CD8-positive, alpha-beta memory T cell (primary cell): ENCODE results near the gene MDGA2. TPM values are rescaled to one million over a fixed set of nuclear protein-coding genes. Genes with fewer than 3 reads are reported as not detected.

Experiments used
- CTCF ChIA-PET: fragments of 350-600 bp; sonication (Branson Sonifier 250); formaldehyde crosslinking; loops from one replicate; lab custom pipeline; 2021; ENCODE audit warnings: antibody characterized with exemption; lab: Charles Lee
- POLR2A ChIA-PET: fragments of 350-600 bp; sonication (Branson Sonifier 250); formaldehyde crosslinking; loops from one replicate; lab custom pipeline; 2021; ENCODE audit warnings: antibody characterized with exemption; lab: Charles Lee
- DNase-seq, 5 donors: peaks; one replicate each; pipeline versions ENCODE4 v3.0.0 to v3.0.0-alpha.2; 2020 to 2022; ENCODE audit warnings: mixed read lengths in 1 of 5
- H3K27ac ChIP-seq: one replicate; pipeline ENCODE4 v1.7.0; 2013; ENCODE audit warnings: low read depth, mild to moderate bottlenecking, low read length, moderate library complexity
- H3K27me3 ChIP-seq: 2 replicates; pipeline ENCODE4 v1.7.0; 2013; ENCODE audit warnings: low read length, mild to moderate bottlenecking; ENCODE audit not compliant: insufficient read depth, poor library complexity, severe bottlenecking
- H3K36me3 ChIP-seq: 2 replicates; pipeline ENCODE4 v1.7.0; 2013; ENCODE audit warnings: mild to moderate bottlenecking, low read length, moderate library complexity; ENCODE audit not compliant: insufficient read depth
- H3K4me1 ChIP-seq: 2 replicates; pipeline ENCODE4 v1.7.0; 2013; ENCODE audit warnings: mild to moderate bottlenecking, low read length, moderate library complexity; ENCODE audit not compliant: insufficient read depth
- H3K4me3 ChIP-seq: 2 replicates; pipeline ENCODE4 v1.7.0; 2013; ENCODE audit warnings: mild to moderate bottlenecking, low read length
- H3K9me3 ChIP-seq: 2 replicates; pipeline ENCODE4 v1.7.0; 2013; ENCODE audit warnings: mild to moderate bottlenecking, low read length
- H3K27ac Mint-ChIP-seq, 8 donors: one replicate each; pipeline ENCODE4 v1.8.0; 2020 to 2021; ENCODE audit warnings: mixed read lengths in 8 of 8, mild to moderate bottlenecking in 6 of 8, inconsistent platforms in 3 of 8, moderate library complexity in 3 of 8
- H3K27me3 Mint-ChIP-seq, 2 donors: one replicate each; pipeline ENCODE4 v1.8.0; 2020 to 2021; ENCODE audit warnings: mixed read lengths in 2 of 2, mild to moderate bottlenecking in 1 of 2, moderate library complexity in 1 of 2
- H3K36me3 Mint-ChIP-seq, 3 donors: one replicate each; pipeline ENCODE4 v1.8.0; 2020 to 2021; ENCODE audit warnings: mixed read lengths in 3 of 3, inconsistent platforms in 1 of 3, mild to moderate bottlenecking in 1 of 3
- H3K4me1 Mint-ChIP-seq, 3 donors: one replicate each; pipeline ENCODE4 v1.8.0; 2020 to 2021; ENCODE audit warnings: mixed read lengths in 3 of 3, inconsistent platforms in 1 of 3, mild to moderate bottlenecking in 1 of 3
- H3K4me3 Mint-ChIP-seq, 7 donors: one replicate each; pipeline ENCODE4 v1.8.0; 2020 to 2021; ENCODE audit warnings: mixed read lengths in 7 of 7, mild to moderate bottlenecking in 6 of 7, moderate library complexity in 4 of 7, inconsistent platforms in 2 of 7
- H3K9me3 Mint-ChIP-seq, 5 donors: one replicate each; pipeline ENCODE4 v1.8.0; 2020 to 2022; ENCODE audit warnings: mixed read lengths in 5 of 5, mild to moderate bottlenecking in 3 of 5, moderate library complexity in 2 of 5, inconsistent platforms in 1 of 5
- polyA plus RNA-seq: library from polyadenylated mRNA; unstranded; fragments of 300-500 nt; fragmentation: Illumina TruSeq; gene quantifications from one replicate; pipeline ENCODE4 v1.2.3, GENCODE V29; 2021
- total RNA-seq, 2 experiments: library from RNA; stranded (reverse); gene quantifications; one replicate each; pipeline ENCODE4 v1.2.3, GENCODE V29; 2021

The MDGA2 gene
- total and polyA plus RNA-seq, 3 experiments from 2014 or later = not detected

GRCh38 chr14:47678157-47678556 is 2.8 kb upstream of the MDGA2 start:
- no peak overlapping the region for H3K27ac Mint-ChIP-seq
- no peak for DNase-seq
- CTCF ChIA-PET = no interaction called here

GRCh38 chr14:47676315-47676617 is 861 bp upstream of the MDGA2 start:
- H3K4me1 Mint-ChIP-seq = peaks cover 0 to 3% (median 0%) of the 10 kb centered on the region in 3 donors
- peaks cover 3 to 21% (median 13%) of the 10 kb centered on the region in 5 donors for H3K9me3 Mint-ChIP-seq
- H3K9me3 ChIP-seq = no peaks in the 10 kb centered on the region
- H3K36me3 Mint-ChIP-seq = peaks cover 0 to 3% (median 0%) of the 10 kb centered on the region in 3 donors
- H3K27ac Mint-ChIP-seq = no peak overlapping the region
- no peaks in the 10 kb centered on the region for H3K4me1 ChIP-seq
- H3K27me3 Mint-ChIP-seq = peaks cover 21 to 31% of the 10 kb centered on the region in 2 donors
- H3K27me3 ChIP-seq = no peaks in the 10 kb centered on the region
- POLR2A ChIA-PET = no interaction called here
- no peak overlapping the region for H3K4me3 ChIP-seq
- CTCF ChIA-PET = no interaction called here
- H3K27ac ChIP-seq = no peak overlapping the region
- no peaks in the 10 kb centered on the region for H3K36me3 ChIP-seq
- DNase-seq = no peak
- H3K4me3 Mint-ChIP-seq = no peak overlapping the region

More at GRCh38 chr14:47678157-47678556, 2.8 kb upstream of the MDGA2 start:
- Mint-ChIP-seq H3K36me3 (peaks cover 0 to 3% (median 0%) of the 10 kb centered on the region in 3 donors), H3K4me1 (peaks cover 0 to 3% (median 0%) of the 10 kb centered on the region in 3 donors), H3K4me3 (no peak overlapping the region), H3K27me3 (peaks cover 12 to 20% of the 10 kb centered on the region in 2 donors), H3K9me3 (peaks cover 5 to 13% (median 9%) of the 10 kb centered on the region in 5 donors)
- no peak overlapping the region for H3K4me3 ChIP-seq
- POLR2A ChIA-PET = no interaction called here
- no peaks in the 10 kb centered on the region for H3K4me1 ChIP-seq
- H3K27ac ChIP-seq = no peak overlapping the region
- H3K9me3 ChIP-seq = no peaks in the 10 kb centered on the region
- H3K27me3 ChIP-seq = no peaks in the 10 kb centered on the region
- H3K36me3 ChIP-seq = no peaks in the 10 kb centered on the region

- Mint-ChIP-seq H3K4me1 (peaks cover 0 to 3% (median 0%) of the 10 kb centered on the region in 3 donors), H3K27me3 (peaks cover 21 to 31% of the 10 kb centered on the region in 2 donors), H3K27ac (no peak overlapping the region), H3K4me3 (no peak overlapping the region), H3K36me3 (peaks cover 0 to 3% (median 0%) of the 10 kb centered on the region in 3 donors), H3K9me3 (peaks cover 3 to 21% (median 13%) of the 10 kb centered on the region in 5 donors)
- no peaks in the 10 kb centered on the region for H3K27me3 ChIP-seq
- no peaks in the 10 kb centered on the region for H3K4me1 ChIP-seq
- POLR2A ChIA-PET = no interaction called here
- CTCF ChIA-PET = no interaction called here
- no peak overlapping the region for H3K4me3 ChIP-seq
- no peaks in the 10 kb centered on the region for H3K9me3 ChIP-seq
- no peak for DNase-seq
- H3K36me3 ChIP-seq = no peaks in the 10 kb centered on the region
- H3K27ac ChIP-seq = no peak overlapping the region
These were observed 601 bp downstream of the MDGA2 start for GRCh38 chr14:47674543-47675465.

- H3K9me3 Mint-ChIP-seq = peaks cover 3 to 21% (median 12%) of the 10 kb centered on the region in 5 donors
- H3K4me1 Mint-ChIP-seq = peaks cover 0 to 3% (median 0%) of the 10 kb centered on the region in 3 donors
- no peak overlapping the region for H3K4me3 Mint-ChIP-seq
- no peak overlapping the region for H3K4me3 ChIP-seq
- H3K36me3 ChIP-seq = no peaks in the 10 kb centered on the region
- H3K9me3 ChIP-seq = no peaks in the 10 kb centered on the region
- no peak overlapping the region for H3K27ac ChIP-seq
- H3K27ac Mint-ChIP-seq = no peak overlapping the region
- no peaks in the 10 kb centered on the region for H3K27me3 ChIP-seq
- CTCF ChIA-PET = no interaction called here
- peaks cover 0 to 3% (median 0%) of the 10 kb centered on the region in 3 donors for H3K36me3 Mint-ChIP-seq
- H3K27me3 Mint-ChIP-seq = peaks cover 21 to 31% of the 10 kb centered on the region in 2 donors
- no peaks in the 10 kb centered on the region for H3K4me1 ChIP-seq
- DNase-seq = no peak
- POLR2A ChIA-PET = interaction anchor here (0.6 kb wide), 1 partner anchor 32 kb away, joined by 4 read pairs; no protein-coding TSS in a partner anchor
These were observed 1.3 kb downstream of the MDGA2 start for GRCh38 chr14:47674148-47674542.

- no peaks in the 10 kb centered on the region for H3K4me1 ChIP-seq
- Mint-ChIP-seq H3K4me3 (no peak overlapping the region), H3K27ac (no peak overlapping the region), H3K9me3 (peaks cover 0 to 11% (median 4%) of the 10 kb centered on the region in 5 donors), H3K27me3 (no peaks in the 10 kb centered on the region), H3K36me3 (no peaks in the 10 kb centered on the region), H3K4me1 (no peaks in the 10 kb centered on the region)
- H3K4me3 ChIP-seq = no peak overlapping the region
- no peaks in the 10 kb centered on the region for H3K36me3 ChIP-seq
- H3K27me3 ChIP-seq = no peaks in the 10 kb centered on the region
- H3K9me3 ChIP-seq = no peaks in the 10 kb centered on the region
- no peak for DNase-seq
- CTCF ChIA-PET = no interaction called here
- no peak overlapping the region for H3K27ac ChIP-seq
- POLR2A ChIA-PET = no interaction called here
These were observed 9.9 kb downstream of the MDGA2 start for GRCh38 chr14:47665337-47666134.

GRCh38 chr14:47662466-47662865 is 12.9 kb downstream of the MDGA2 start:
- DNase-seq = no peak
- Mint-ChIP-seq H3K27me3 (no peaks in the 10 kb centered on the region), H3K4me1 (no peaks in the 10 kb centered on the region), H3K36me3 (no peaks in the 10 kb centered on the region), H3K27ac (no peak overlapping the region), H3K9me3 (peaks cover 1 to 12% (median 8%) of the 10 kb centered on the region in 5 donors), H3K4me3 (no peak overlapping the region)
- Histone ChIP-seq H3K9me3 (no peaks in the 10 kb centered on the region), H3K27me3 (no peaks in the 10 kb centered on the region), H3K36me3 (no peaks in the 10 kb centered on the region), H3K4me3 (no peak overlapping the region), H3K27ac (no peak overlapping the region), H3K4me1 (no peaks in the 10 kb centered on the region)
- POLR2A ChIA-PET = no interaction called here
- CTCF ChIA-PET = no interaction called here

GRCh38 chr14:47660158-47660557 is 15.2 kb downstream of the MDGA2 start:
- Mint-ChIP-seq H3K4me3 (no peak overlapping the region), H3K27ac (no peak overlapping the region), H3K9me3 (peaks cover 0 to 12% (median 3%) of the 10 kb centered on the region in 5 donors), H3K4me1 (no peaks in the 10 kb centered on the region), H3K36me3 (no peaks in the 10 kb centered on the region), H3K27me3 (no peaks in the 10 kb centered on the region)
- CTCF ChIA-PET = no interaction called here
- H3K9me3 ChIP-seq = no peaks in the 10 kb centered on the region
- POLR2A ChIA-PET = no interaction called here
- no peaks in the 10 kb centered on the region for H3K36me3 ChIP-seq
- no peak overlapping the region for H3K4me3 ChIP-seq
- H3K27me3 ChIP-seq = no peaks in the 10 kb centered on the region
- no peaks in the 10 kb centered on the region for H3K4me1 ChIP-seq
- no peak for DNase-seq
- no peak overlapping the region for H3K27ac ChIP-seq

- Mint-ChIP-seq H3K27ac (no peak overlapping the region), H3K36me3 (no peaks in the 10 kb centered on the region), H3K4me1 (no peaks in the 10 kb centered on the region), H3K4me3 (no peak overlapping the region), H3K27me3 (no peaks in the 10 kb centered on the region), H3K9me3 (peaks cover 0 to 12% (median 3%) of the 10 kb centered on the region in 5 donors)
- Histone ChIP-seq H3K9me3 (no peaks in the 10 kb centered on the region), H3K27me3 (no peaks in the 10 kb centered on the region), H3K4me3 (no peak overlapping the region), H3K4me1 (no peaks in the 10 kb centered on the region), H3K27ac (no peak overlapping the region), H3K36me3 (no peaks in the 10 kb centered on the region)
- POLR2A ChIA-PET = no interaction called here
- DNase-seq = no peak
- CTCF ChIA-PET = no interaction called here
These were observed 17.4 kb downstream of the MDGA2 start for GRCh38 chr14:47658041-47658440.
